GM20000 (cell line): ENCODE data around the gene CNBP.
A peak's percentile ranks its signal among the peaks of the same experiment; 100 is the strongest.
"Not testable (repeated sequence)": the region's sequence is repeated elsewhere in the genome, so short reads cannot be mapped to it uniquely, and the experiment has no call there.

Experiments used
- DNase-seq: peaks from one replicate; pipeline ENCODE4 v3.0.0; 2012; ENCODE audit warnings: low spot score
- CTCF ChIP-seq: IDR thresholded peaks from 2 replicates; pipeline ENCODE4 v1.5.1; 2012; ENCODE audit warnings: mild to moderate bottlenecking, control low read depth; ENCODE audit errors: extremely low read depth, missing control alignments

Gene CNBP

DNA sequence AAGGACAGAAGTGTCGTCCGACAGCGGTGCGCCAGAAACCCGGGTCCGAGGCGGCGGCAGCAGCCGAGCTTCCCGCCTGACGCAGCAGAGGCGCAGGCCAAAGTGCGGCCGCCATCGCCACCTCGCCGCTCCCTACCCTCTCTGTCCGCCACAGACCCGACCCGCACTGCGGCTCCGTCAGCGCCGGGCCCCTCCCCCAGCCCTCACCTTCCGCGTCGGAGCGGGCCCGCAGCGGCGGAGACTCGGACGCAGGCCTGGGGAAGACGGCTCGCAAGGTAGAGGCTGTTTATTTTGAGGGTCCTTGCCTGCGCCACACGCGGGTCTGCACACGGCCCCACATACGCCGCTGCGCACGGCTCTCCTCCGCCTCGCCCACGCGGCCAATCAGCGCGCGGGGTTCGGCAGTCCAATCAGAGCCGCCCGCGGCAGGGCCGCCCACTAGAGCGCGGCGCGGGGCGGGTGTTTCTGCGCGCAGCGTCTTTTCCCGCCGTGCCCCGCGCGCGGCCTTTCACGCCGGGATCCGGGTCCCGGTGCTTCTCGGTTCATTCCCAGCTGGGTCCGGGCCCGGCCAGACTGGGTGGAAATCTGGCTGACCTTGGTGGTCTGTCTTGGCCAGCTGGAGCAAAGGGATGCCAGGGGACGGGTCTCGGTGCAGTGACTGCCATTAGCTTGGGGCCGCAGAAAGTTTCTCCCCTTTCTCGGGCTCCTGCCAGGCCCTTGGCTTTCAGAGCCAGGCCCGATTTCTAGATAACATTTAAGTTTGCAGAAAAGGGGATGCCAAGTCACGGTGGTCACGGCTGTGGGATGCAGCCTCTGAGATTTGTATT is at the start of gene CNBP:
Gene CNBP, minus strand, starts transcription at position 328 of the 827 bp plus-strand sequence. CDS start 12,139 bp downstream, outside the sequence.
- no peak for TF ChIP-seq CTCF

DNA sequence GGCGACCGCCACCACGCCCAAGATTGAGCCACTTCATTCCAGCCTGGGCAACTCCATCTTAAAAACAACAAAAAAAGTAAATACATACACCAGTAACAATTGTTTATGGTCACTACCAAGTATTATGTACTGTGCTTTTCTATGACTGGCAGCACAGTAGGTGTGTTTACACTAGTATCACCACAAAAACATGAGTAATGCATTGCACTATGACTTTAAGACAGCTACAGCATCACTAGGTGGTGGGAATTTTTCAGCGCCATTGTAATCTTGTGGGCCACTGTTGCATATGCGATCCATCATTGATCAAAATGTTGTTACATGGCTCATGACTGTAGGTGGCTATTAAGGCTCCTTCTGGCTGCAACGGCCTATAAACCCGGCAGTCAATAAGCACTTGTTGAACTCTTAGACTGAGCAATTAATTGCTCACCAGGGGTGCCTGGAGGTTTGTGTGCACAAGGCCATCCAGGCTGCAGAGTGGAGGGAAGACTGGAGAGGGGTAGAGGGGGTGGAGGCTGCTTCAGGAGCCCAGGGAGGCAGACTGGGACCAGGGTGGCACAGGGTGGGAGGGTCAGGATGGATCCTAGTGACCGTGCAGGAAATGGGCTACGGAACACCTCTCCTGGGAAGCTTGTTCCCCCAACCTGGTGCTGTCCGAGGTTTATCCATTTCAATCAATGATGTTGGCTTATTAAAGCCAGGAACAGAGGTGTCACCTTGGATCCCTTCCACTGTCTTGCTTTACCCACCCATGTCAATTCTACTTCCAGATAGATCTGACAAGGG is 47.8 kb upstream of the CNBP start:
- DNase-seq, result no peak
- no peak for TF ChIP-seq CTCF

More for the DNA sequence above, at the start of gene CNBP:
- DNase-seq, result peak; percentile 98

GRCh38 chr3:129230311-129231019 is 46.8 kb upstream of the CNBP start:
- no peak for DNase-seq
- TF ChIP-seq CTCF, result no peak

DNA sequence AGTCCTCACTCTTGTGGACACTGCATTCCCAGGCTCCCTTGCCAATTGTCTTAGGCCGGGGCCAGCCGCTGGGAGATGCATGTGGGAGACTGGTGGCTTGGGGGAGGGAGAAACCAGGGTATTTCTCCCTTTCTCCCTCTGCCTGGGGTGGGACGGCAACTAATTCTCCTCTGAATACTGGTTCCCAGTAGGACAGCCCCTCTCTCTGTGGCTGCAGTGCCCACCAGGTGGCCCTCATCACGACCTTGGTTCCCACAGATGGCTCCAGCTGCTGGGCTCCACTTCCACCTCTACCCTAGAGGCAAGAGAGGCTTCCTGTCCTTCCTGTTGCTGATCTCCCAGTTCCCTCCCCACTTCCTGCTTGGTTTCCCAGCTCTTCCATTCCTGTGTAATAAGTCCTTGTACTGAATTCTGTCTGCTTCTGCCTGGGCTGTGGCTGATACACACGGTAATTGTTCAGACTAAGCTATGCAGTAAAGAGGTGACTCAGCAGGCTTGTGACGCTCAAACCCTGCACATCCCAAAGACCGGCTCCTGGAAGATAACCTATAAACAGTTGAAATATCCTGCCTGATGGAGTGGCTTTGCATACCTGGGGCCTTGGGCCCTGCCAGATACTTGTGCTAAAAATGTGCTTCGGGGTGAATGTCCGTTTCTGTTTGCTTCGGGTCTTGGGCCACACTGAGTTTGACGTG is 45.3 kb upstream of the CNBP start:
- no peak for DNase-seq
- no peak for TF ChIP-seq CTCF

GRCh38 chr3:129226374-129226773 is 42.7 kb upstream of the CNBP start:
- no peak for TF ChIP-seq CTCF
- no peak for DNase-seq

DNA sequence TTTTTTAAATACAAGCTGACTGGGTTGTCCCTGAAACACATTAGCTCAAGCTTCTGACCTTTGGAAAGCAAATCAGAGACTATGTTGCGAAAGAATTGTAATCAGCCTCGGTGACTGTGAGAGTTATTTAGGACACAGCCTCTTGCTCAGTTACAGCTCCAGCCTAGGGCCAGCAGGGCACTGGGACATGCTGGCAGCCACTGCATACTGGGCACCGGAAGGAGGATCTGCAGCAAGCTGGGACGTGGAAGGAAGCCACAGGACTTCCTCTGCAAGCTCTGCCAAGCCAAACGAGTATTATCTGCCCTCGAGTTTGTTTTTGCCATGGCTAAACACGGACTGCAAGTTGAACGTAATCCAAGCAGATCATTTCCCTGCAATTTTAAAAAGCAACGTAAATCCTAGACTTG is 41.3 kb upstream of the CNBP start:
- DNase-seq, result no peak
- TF ChIP-seq CTCF, result no peak

DNA sequence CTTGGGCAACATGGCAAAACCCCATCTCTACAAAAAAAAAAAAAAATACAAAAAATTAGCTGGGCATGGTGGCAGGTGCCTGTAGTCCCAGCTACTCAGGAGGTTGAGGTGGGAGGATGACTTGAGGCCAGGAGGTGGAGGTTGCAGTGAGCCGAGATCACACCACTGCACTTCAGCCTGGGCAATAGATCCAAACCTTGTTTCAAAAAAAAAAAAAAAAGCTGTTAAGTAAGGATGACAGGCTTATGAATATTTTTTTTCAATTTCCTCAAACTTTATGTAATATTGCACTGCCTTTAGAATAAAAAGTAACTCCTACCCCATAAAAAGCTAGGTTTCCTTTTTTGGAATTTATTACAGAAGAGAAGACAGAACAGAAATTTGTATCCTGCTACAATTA is 40.7 kb upstream of the CNBP start:
- not testable (repeated sequence) for DNase-seq
